GM18499 (cell line): ENCODE data around the gene ZNF438.
"Not testable (repeated sequence)": the region's sequence is repeated elsewhere in the genome, so short reads cannot be mapped to it uniquely, and the experiment has no call there.

Experiments used
- ATAC-seq: cut with Tn5 transposase; IDR thresholded peaks from one replicate; pipeline ENCODE4 v1.9.1; 2021; ENCODE audit warnings: moderate number of reproducible peaks; ENCODE audit not compliant: insufficient read depth, unreplicated experiment

Gene ZNF438, protein sequence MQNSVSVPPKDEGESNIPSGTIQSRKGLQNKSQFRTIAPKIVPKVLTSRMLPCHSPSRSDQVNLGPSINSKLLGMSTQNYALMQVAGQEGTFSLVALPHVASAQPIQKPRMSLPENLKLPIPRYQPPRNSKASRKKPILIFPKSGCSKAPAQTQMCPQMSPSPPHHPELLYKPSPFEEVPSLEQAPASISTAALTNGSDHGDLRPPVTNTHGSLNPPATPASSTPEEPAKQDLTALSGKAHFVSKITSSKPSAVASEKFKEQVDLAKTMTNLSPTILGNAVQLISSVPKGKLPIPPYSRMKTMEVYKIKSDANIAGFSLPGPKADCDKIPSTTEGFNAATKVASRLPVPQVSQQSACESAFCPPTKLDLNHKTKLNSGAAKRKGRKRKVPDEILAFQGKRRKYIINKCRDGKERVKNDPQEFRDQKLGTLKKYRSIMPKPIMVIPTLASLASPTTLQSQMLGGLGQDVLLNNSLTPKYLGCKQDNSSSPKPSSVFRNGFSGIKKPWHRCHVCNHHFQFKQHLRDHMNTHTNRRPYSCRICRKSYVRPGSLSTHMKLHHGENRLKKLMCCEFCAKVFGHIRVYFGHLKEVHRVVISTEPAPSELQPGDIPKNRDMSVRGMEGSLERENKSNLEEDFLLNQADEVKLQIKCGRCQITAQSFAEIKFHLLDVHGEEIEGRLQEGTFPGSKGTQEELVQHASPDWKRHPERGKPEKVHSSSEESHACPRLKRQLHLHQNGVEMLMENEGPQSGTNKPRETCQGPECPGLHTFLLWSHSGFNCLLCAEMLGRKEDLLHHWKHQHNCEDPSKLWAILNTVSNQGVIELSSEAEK

GRCh38 chr10:31031558-31032257 lies at the start of gene ZNF438:
ZNF438 (minus strand) TSS chr10:31031865; CDS start chr10:30877034, 154,831 bp downstream.
- peak; percentile 69 for ATAC-seq

GRCh38 chr10:31076610-31076988 lies 44.9 kb upstream of the ZNF438 start:
- no peak for ATAC-seq

GRCh38 chr10:31075881-31076609 lies 44.4 kb upstream of the ZNF438 start:
- ATAC-seq: no peak

DNA sequence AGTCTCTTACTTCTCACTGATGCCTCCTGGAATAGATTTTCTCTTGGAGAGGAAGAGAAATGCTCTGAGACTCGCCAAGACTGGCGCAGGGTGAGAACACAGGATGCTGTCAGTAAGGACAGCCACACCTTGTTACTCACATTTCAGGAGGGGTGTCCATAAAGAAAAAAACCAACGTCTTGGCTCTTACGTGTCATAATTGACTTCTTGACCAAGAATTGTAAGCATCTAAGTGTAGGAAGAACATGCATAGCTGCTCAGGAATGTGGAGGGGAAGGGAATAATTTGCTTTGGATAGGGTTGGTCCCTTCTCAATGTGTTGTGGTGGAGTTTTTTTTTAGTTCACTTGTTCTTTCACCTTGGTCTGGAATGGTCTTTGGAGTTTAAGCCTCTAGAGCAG lies 43.8 kb upstream of the ZNF438 start:
- ATAC-seq: no peak

DNA sequence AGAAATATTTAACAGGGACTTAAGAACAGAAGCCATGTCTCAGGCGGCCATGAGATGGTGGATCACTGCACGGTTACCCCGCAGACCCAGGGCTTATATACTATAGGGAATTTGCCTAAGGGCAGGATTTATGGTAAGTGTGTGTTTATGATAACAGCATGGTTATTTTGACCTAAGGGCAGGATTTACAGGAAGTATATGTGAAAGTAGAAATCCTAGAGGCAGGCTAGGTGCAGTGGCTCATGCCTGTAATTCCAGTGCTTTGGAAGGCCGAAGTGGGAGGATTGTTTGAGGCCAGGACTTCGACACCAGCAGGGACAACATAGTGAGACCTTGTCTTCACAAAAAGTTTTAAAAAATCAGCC lies 43.0 kb upstream of the ZNF438 start:
- ATAC-seq: no peak

GRCh38 chr10:31073996-31074721 lies 42.5 kb upstream of the ZNF438 start:
- ATAC-seq: no peak

DNA sequence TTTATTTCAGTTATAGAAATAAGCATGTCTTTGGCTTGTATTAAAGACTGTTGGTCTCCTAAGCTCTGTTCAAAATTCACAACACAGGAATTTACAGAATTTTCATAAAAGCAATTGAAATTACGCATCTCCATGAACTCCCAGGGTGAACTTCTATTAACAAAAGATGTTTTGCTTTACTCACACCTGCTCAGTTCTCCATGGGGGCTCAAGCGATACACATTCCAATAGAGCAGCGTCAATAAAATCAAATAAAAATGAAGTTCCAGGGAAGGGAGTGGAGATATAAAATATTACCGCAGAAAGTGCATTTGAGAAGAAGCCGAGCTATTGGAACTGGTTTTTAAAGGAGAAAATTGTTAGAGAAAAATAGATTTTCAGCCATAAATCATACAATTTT lies 41.5 kb upstream of the ZNF438 start:
- ATAC-seq: no peak

- no peak for ATAC-seq
These were observed 40.8 kb upstream of the ZNF438 start for GRCh38 chr10:31072451-31072850.

- no peak for ATAC-seq
These were observed 39.8 kb upstream of the ZNF438 start for GRCh38 chr10:31071232-31072005.

DNA sequence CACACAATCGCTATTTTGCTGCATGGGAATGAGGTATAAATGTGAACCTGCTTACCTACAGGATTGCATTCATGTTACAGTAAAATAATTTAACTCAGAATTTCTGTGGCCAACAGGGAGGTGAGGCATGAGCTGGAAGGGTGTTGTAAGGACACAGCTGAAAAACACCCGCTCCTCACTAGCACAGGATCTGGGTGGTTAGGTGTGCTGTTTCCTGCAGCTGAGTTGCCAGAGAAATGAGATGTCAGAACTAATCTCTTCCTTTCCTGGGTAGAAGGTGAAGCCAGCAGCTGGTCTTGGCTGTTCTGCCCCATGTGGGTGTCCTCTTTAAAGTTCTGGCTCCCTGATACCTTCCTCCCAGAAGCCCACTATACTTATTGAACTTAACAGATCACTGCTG lies 39.0 kb upstream of the ZNF438 start:
- no peak for ATAC-seq

GRCh38 chr10:31070025-31070424 lies 38.4 kb upstream of the ZNF438 start:
- ATAC-seq: no peak

GRCh38 chr10:31069411-31069810 lies 37.7 kb upstream of the ZNF438 start:
- no peak for ATAC-seq

GRCh38 chr10:31064348-31064747 lies 32.7 kb upstream of the ZNF438 start:
- no peak for ATAC-seq

- ATAC-seq: no peak
These were observed 32.2 kb upstream of the ZNF438 start for GRCh38 chr10:31063841-31064240.

GRCh38 chr10:31062856-31063255 lies 31.2 kb upstream of the ZNF438 start:
- no peak for ATAC-seq

GRCh38 chr10:31061941-31062340 lies 30.3 kb upstream of the ZNF438 start:
- no peak for ATAC-seq

DNA sequence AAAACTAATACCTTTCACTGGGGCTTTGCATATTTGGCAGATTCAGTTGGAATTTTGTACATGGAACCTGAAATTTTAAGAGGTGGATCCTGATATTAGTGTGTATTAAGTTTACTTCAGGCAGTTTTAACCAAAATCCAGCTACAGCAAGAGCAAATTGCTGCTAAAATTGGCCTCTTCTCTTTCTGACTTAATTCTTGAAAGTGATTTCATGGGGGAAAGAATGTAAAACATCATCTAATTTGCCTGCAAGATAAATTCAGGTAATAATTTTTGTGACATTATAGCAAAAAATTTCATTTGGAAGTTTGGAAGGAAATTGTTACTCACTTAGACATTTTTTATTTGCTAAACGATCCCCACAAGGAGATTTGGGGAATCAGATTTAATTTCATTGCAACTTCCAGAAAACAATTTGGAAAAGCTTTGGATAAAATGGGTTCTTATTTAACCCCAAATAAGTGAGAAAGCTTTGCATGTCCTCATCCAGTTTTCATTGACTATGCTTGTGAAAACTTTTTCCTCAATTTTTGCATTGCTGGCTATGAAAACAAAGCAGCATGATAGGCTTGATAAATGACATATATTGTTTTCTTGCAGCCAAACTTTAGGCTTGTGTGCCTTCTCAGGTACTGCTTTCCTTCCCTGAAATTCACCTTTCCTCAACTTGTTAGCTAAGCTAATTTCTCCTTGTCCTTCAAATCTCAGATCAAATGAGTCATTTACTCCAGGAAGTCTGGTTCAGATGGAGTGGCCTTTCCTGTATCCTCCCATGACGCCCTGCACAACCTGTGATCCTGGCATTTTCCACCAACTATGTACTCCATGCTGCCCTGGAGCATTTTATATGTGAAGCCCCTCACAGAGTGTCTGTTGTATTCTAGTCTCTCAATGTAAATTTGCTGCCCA lies 27.4 kb upstream of the ZNF438 start:
- ATAC-seq: no peak

- not testable (repeated sequence) for ATAC-seq
These were observed 25.0 kb upstream of the ZNF438 start for GRCh38 chr10:31056678-31057077.
